Right ventricle myocardium inferior (tissue), 1 donor: ENCODE data around the gene PDGFB. TPM values are rescaled to one million over a fixed set of nuclear protein-coding genes. Genes with fewer than 3 reads are reported as not detected.
A peak's percentile ranks its signal among the peaks of the same experiment; 100 is the strongest.

Experiments
- ATAC-seq: fragments of 200-7000 bp; cut with Tn5 transposase; one replicate; pipeline ENCODE4 v1.9.1; 2020; ENCODE audit warnings: mild to moderate bottlenecking, moderate library complexity
- DNase-seq: peaks from one replicate; pipeline ENCODE4 v3.0.0; 2021; ENCODE audit errors: missing footprints
- intact Hi-C: fragments of 100-400 bp; cut with DNase I; formaldehyde crosslinking; loops from one replicate; pipeline ENCODE4 v1.11.0; 2022
- total RNA-seq: library from RNA; stranded (reverse); fragmentation: NEBNext Ultra II Directional; extraction: Animal tissue kit (Norgen Biotek cat#: 25700); gene quantifications from one replicate; pipeline ENCODE4 v1.2.1, GENCODE V29; 2021
- donor health status: DM: no; HTN: yes; CAD: no; lungs with severe emphysema.

Gene PDGFB
- total RNA-seq, 1 donor from 2014 or later, result 19.7 TPM

- intact Hi-C loops, result no loop called here
- no peak for DNase-seq
- ATAC-seq, result no peak
Measured at GRCh38 chr22:39280250-39280649, 35.5 kb upstream of the PDGFB start.

DNA sequence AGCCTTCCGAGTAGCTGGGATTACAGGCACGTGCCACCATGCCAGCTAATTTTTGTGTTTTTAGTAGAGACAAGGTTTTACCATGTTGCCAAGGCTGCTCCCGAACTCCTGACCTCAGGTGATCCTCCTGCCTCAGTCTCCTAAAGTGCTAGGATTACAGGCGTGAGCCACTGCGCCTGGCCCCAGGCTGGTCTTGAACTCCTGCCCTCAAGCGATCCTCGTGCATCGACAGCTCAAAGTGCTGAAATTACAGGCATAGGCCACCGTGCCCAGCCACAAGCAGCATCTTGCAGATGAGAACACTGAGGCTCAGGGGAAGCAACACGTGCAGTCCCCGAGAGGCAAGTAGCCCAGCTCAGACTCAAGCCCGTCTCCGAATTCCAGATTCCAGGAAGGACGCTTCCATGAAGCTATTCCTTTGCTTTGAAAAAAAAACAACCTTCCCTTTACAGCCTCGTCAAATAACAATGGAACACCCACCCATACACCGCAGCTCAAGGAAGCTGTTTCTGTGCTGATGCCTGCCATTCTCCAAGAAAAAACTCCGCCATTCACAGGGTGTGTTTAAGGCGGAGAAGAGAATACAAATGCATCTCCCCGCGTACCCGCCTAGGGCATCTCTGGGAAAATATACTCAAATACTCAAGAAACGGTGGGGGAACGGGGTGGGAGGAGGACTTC is 34.5 kb upstream of the PDGFB start:
- intact Hi-C loops, result loop anchor here (2.0 kb wide), 1 partner anchor 45 kb away; no protein-coding TSS in a partner anchor
- DNase-seq (peak; percentile 70), ATAC-seq (no peak)

GRCh38 chr22:39278040-39278439 is 33.3 kb upstream of the PDGFB start:
- DNase-seq (peak; percentile 78), ATAC-seq (peak; percentile 45)
- intact Hi-C loops, result loop anchor here (2.0 kb wide), 1 partner anchor 43 kb away; no protein-coding TSS in a partner anchor

GRCh38 chr22:39277142-39277607 is 32.4 kb upstream of the PDGFB start:
- no peak for ATAC-seq
- intact Hi-C loops, result no loop called here
- DNase-seq, result peak; percentile 60

DNA sequence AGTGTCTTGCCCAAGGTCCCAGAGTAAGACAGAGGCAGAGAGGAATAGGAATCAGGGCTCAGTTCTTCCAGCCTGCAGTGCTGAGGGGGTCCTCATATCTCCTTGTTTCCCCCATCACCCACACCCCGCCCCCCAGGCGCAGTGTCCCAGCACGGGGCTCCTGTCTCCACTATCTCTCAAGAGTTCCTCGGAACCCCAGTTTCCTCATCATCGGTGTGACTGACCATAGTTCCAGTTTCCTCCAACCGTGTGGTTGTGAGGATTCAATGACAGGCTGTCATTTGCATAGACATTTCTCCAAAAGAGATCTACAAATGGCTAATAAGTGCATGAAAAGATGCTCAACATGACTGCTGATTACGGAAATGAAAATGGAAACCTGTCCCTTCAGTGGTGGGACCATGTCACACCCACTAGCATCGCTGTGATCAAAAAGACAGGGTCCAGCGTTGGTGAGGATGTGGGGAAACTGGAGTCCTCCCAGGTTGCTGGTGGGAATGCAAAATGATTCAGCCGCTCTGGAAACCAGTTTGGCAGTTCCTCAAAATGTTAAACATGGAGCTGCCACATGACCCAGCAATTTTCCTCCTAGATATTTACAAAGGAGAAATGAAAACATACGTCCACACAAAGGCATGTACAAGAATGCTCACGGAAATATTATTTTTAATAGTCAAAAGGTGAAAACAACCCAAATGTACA is 31.8 kb upstream of the PDGFB start:
- intact Hi-C loops, result no loop called here
- peak; percentile 51 for DNase-seq
- ATAC-seq, result no peak

- no peak for ATAC-seq
- DNase-seq, result peak; percentile 57
- intact Hi-C loops, result no loop called here
Measured at GRCh38 chr22:39275814-39276439, 31.1 kb upstream of the PDGFB start.

- DNase-seq, result peak; percentile 57
- no peak for ATAC-seq
- intact Hi-C loops, result no loop called here
Measured at GRCh38 chr22:39273950-39274887, 29.4 kb upstream of the PDGFB start.

- intact Hi-C loops, result no loop called here
- DNase-seq (no peak), ATAC-seq (no peak)
Measured at GRCh38 chr22:39270792-39271191, 26.0 kb upstream of the PDGFB start.

DNA sequence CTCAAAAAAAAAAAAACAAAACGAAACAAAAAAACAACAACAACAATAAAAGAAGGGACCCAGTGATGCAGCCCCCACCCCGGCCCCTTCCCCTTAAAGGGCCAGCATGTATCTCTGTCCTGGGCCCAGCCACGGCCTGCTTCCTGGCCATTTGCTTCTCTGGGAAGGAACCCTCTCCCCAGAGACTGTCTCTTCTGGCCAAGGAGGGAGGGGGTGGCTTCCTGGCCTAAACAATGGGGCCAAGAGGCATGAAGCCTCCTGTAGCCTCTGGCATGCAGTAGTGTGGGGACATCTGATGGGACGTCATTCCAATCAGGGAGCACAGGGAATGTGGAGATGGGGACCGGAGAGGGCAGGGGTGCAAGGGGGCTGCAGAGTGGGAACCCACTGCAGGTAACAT is 25.5 kb upstream of the PDGFB start:
- DNase-seq (peak; percentile 39), ATAC-seq (no peak)
- intact Hi-C loops, result no loop called here

- ATAC-seq, result no peak
- peak; percentile 27 for DNase-seq
- intact Hi-C loops, result no loop called here
Measured at GRCh38 chr22:39269095-39269790, 24.5 kb upstream of the PDGFB start.

DNA sequence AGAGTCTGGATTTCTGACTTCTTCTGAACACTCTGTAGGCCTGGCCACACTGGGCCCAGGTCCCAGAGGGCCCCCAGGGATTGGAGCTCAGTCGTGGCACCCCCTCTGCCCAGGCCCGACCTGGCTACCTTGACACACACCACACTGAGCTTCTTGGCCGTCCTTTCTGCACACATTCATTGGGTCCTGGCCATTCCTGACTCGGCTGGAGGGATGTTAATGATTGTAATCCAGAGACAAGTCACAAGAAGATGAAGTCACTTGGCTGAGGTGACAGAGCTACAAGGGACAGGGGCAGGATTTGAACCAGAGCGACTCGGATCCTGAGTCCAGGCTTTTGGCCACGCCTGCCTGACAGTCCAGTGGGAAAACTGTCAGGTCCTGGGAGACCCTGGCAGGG is 23.9 kb upstream of the PDGFB start:
- no peak for ATAC-seq
- peak; percentile 20 for DNase-seq
- intact Hi-C loops, result no loop called here

DNA sequence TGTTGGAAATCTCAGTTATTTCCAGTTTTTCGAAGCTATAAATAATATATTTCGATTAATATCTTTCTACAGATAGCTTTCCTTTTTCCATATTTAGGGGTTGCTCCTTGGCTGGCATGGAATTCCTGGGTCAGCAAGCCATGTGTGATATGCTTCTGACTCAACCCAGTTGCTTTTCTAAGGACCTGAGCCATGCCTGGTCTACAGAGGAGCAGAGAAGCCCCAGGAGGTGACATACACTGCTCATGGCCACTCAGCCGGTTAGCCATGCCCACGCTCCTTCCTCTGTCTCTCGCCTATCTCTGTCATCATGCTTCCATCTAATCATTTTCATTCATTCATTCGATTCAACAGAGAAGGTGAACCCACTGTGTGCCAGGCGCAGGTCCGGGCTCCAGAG is 23.2 kb upstream of the PDGFB start:
- no peak for DNase-seq
- ATAC-seq, result no peak
- intact Hi-C loops, result no loop called here

GRCh38 chr22:39266398-39267030 is 21.7 kb upstream of the PDGFB start:
- intact Hi-C loops, result no loop called here
- ATAC-seq (peak; percentile 65), DNase-seq (peak; percentile 68)

- ATAC-seq, result no peak
- intact Hi-C loops, result no loop called here
- peak; percentile 50 for DNase-seq
Measured at GRCh38 chr22:39265143-39265886, 20.5 kb upstream of the PDGFB start.

DNA sequence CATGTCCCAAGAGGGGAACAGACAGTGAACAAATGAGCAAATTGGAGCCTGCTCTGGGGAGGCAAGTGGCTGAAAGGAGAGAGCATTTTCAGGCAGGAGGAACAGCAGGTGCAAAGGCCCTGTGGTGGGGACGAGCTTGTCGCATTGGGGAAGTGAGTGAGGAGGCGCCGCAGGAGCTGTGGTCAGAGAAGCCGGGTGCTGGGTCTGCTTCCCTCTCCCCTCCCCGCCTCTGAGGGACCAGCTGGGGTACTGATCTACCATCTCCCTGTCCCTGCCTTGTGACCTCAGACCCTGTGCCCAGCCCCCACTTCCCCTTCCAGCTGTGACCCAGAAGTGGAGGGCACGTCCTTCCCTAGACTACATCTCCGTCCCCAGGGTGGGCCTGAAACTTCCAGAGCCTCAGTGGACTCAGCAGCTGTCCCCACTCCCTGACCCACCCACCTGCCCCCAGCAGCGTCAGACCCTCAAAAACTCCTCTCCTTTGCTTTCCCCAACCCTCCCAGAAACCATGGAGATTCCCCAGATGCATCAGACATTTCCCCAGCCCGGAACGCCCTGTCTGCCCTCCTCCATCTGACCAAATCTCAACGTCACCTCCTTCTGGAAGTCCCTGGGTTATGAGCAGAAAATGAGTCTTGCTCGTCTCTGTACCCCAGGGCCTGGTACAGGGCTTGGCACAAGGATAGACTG is 19.7 kb upstream of the PDGFB start:
- peak; percentile 58 for ATAC-seq
- intact Hi-C loops, result no loop called here
- peak; percentile 84 for DNase-seq

- no peak for DNase-seq
- intact Hi-C loops, result no loop called here
- no peak for ATAC-seq
Measured at GRCh38 chr22:39263626-39264348, 19.0 kb upstream of the PDGFB start.
